Right lobe of liver (tissue), 6 donors: Measurements from ENCODE around the gene DEDD. TPM values are rescaled to one million over a fixed set of nuclear protein-coding genes. Genes with fewer than 3 reads are reported as not detected.

Source experiments
- ATAC-seq, 4 donors: fragments of 200-7000 bp; cut with Tn5 transposase; one replicate each; pipeline ENCODE4 v1.9.1; 2020; ENCODE audit warnings: mild to moderate bottlenecking in 4 of 4, moderate library complexity in 4 of 4
- DNase-seq, 3 donors: peaks; one replicate each; pipeline ENCODE4 v3.0.0-alpha.2; 2020
- H3K27ac ChIP-seq, 3 donors: fragments of 200-600 bp; one replicate each; pipeline ENCODE4 v1.8.0; 2022
- H3K27me3 ChIP-seq, 2 donors: fragments of 200-600 bp; one replicate each; pipeline ENCODE4 v1.8.0; 2022
- H3K36me3 ChIP-seq, 4 donors: fragments of 200-600 bp; sonication (generic) in 1 of 4; one replicate each; pipeline versions ENCODE4 v1.5.1 to v1.8.0; 2017 to 2022; ENCODE audit warnings: control low read depth in 1 of 4
- H3K4me1 ChIP-seq, 4 donors: fragments of 200-600 bp; sonication (generic) in 1 of 4; one replicate each; pipeline versions ENCODE4 v1.5.1 to v1.8.0; 2017 to 2022; ENCODE audit warnings: control low read depth in 1 of 4
- H3K4me3 ChIP-seq, 3 donors: fragments of 200-600 bp; one replicate each; pipeline ENCODE4 v1.8.0; 2022
- H3K9me3 ChIP-seq, 4 donors: fragments of 200-600 bp; sonication (generic) in 1 of 4; one replicate each; pipeline versions ENCODE4 v1.5.1 to v1.8.0; 2017 to 2022; ENCODE audit warnings: control low read depth in 1 of 4
- POLR2A ChIP-seq: fragments of 450-650 bp; IDR thresholded peaks from one replicate; pipeline ENCODE4 v1.6.1; 2017; ENCODE audit warnings: antibody characterized with exemption, mild to moderate bottlenecking
- WGBS: methylation state at CpG from one replicate; pipeline ENCODE4 v1.1.6; 2018; ENCODE audit warnings: low coverage, low lambda C conversion rate; ENCODE audit not compliant: insufficient coverage; ENCODE audit errors: missing lambda C conversion rate; 5-methylcytosine and 5-hydroxymethylcytosine counted together
- intact Hi-C, 2 donors: fragments of 100-400 bp; cut with DNase I; formaldehyde crosslinking; loops; one replicate each; pipeline versions ENCODE4 v1.11.2 to v1.14.1; 2022
- total RNA-seq, 6 experiments: library from RNA; depleted of rRNA in 2 of 6; stranded (reverse); fragments of >200 nt in 2 of 6; fragmentation: NEBNext Ultra II Directional in 3 of 6; extraction: Animal tissue kit (Norgen Biotek cat#: 25700) in 3 of 6; gene quantifications; one replicate each; pipeline versions ENCODE4 v1.1.0 to v1.2.4, GENCODE V29; 2016 to 2023
- TF ChIP-seq, protein P1 (sequence below), 4 donors: fragments of 200-600 bp in 3 of 4; fragments of 450-650 bp in 1 of 4; IDR thresholded peaks; one replicate each; pipeline versions ENCODE4 v1.5.1 to v1.8.0; 2016 to 2022; ENCODE audit warnings: antibody characterized with exemption in 4 of 4, mild to moderate bottlenecking in 2 of 4
- donor health status: DM: no; HTN: yes; CAD: no.
- donor health status: DM: no; HTN: no; CAD: no.
- donor health status: DM: no; HTN: no; CAD: no.
- donor health status: DM: no; HTN: yes; CAD: no.
- donor health status: DM: no; HTN: yes; CAD: no.

The DEDD gene
- total RNA-seq, 6 experiments from 2014 or later, result 13.8 to 22.0 (median 16.6) TPM

DNA sequence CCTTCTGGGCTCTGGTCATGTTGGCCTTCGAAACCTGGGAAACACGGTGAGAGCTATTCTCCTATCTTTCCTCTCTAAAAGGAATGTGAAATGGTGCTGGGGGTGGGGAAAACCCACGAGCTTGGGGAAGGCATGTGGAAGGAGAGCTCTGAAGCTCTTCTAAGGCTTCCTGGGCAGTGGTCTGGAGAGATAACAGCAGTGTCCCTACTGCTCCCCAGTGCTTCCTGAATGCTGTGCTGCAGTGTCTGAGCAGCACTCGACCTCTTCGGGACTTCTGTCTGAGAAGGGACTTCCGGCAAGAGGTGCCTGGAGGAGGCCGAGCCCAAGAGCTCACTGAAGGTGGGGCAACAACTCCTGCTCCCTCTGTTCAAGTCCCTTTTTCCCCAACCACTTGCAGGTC, 29.6 kb upstream of the DEDD start:
- no peak for TF ChIP-seq POLR2A
- TF ChIP-seq, protein P1, sequence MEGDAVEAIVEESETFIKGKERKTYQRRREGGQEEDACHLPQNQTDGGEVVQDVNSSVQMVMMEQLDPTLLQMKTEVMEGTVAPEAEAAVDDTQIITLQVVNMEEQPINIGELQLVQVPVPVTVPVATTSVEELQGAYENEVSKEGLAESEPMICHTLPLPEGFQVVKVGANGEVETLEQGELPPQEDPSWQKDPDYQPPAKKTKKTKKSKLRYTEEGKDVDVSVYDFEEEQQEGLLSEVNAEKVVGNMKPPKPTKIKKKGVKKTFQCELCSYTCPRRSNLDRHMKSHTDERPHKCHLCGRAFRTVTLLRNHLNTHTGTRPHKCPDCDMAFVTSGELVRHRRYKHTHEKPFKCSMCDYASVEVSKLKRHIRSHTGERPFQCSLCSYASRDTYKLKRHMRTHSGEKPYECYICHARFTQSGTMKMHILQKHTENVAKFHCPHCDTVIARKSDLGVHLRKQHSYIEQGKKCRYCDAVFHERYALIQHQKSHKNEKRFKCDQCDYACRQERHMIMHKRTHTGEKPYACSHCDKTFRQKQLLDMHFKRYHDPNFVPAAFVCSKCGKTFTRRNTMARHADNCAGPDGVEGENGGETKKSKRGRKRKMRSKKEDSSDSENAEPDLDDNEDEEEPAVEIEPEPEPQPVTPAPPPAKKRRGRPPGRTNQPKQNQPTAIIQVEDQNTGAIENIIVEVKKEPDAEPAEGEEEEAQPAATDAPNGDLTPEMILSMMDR (IDR thresholded peaks at IDR 0.05), result no peak
- no peak for DNase-seq
- peaks cover 0 to 15% (median 2%) of the 10 kb centered on the region in 4 donors for H3K4me1 ChIP-seq
- WGBS, result 40% methylated on average over 1 of the region's 7 CpGs
- H3K27me3 ChIP-seq, result no peaks in the 10 kb centered on the region
- H3K9me3 ChIP-seq, result no peaks in the 10 kb centered on the region
- no peak for ATAC-seq
- H3K27ac ChIP-seq, result no peak overlapping the region
- intact Hi-C loops, result no loop called here
- no peak overlapping the region for H3K4me3 ChIP-seq
- H3K36me3 ChIP-seq, result peaks cover 0 to 22% (median 0%) of the 10 kb centered on the region in 4 donors

DNA sequence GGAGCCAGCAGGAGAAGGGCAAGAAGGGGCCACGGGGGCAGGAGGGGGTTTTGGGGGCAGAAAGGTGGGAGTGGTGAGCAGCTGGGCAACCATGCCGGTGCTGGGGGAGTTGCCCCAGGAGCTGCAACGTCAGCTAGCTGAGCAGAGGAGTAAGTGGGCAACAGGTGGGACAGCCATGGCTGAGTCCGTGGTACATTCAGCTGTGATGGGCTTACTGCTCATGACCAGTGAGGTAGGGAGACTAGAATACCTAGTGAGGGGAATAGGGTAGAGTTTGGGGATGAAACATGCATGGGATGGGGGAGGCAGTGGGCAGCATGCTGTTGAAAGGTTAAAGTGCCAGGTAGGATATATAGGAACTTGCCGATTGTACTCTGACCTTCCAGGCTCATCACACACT, 29.2 kb upstream of the DEDD start:
- H3K4me1 ChIP-seq, result peaks cover 0 to 15% (median under 1%) of the 10 kb centered on the region in 4 donors
- H3K9me3 ChIP-seq, result no peaks in the 10 kb centered on the region
- DNase-seq, result no peak
- no peaks in the 10 kb centered on the region for H3K27me3 ChIP-seq
- H3K4me3 ChIP-seq, result no peak overlapping the region
- WGBS, result 88% methylated on average over 3 of the region's 5 CpGs
- H3K27ac ChIP-seq, result no peak overlapping the region
- TF ChIP-seq POLR2A, result no peak
- TF ChIP-seq, protein P1 (IDR thresholded peaks at IDR 0.05), result no peak
- intact Hi-C loops, result no loop called here
- peaks cover 0 to 22% (median 0%) of the 10 kb centered on the region in 4 donors for H3K36me3 ChIP-seq
- no peak for ATAC-seq

- Histone ChIP-seq H3K27ac (no peak overlapping the region), H3K27me3 (no peaks in the 10 kb centered on the region), H3K4me3 (no peak overlapping the region), H3K4me1 (peaks cover 0 to 15% (median 0%) of the 10 kb centered on the region in 4 donors), H3K9me3 (no peaks in the 10 kb centered on the region), H3K36me3 (peaks cover 0 to 22% (median 0%) of the 10 kb centered on the region in 4 donors)
- WGBS, result 100% methylated on average over 1 of the region's 22 CpGs
- ATAC-seq (no peak), DNase-seq (no peak)
- intact Hi-C loops, result no loop called here
- no peak for TF ChIP-seq POLR2A
- TF ChIP-seq, protein P1 (IDR thresholded peaks at IDR 0.05), result no peak
Measured at GRCh38 chr1:161160671-161161145, 28.2 kb upstream of the DEDD start.

- intact Hi-C loops, result no loop called here
- whole genome bisulfite sequencing, result 15% methylated on average over 5 of the region's 11 CpGs
- TF ChIP-seq, protein P1 (IDR thresholded peaks at IDR 0.05), result no peak
- no peak for TF ChIP-seq POLR2A
Measured at GRCh38 chr1:161159913-161160243, 27.4 kb upstream of the DEDD start.

More at GRCh38 chr1:161159913-161160243, 27.4 kb upstream of the DEDD start:
- Histone ChIP-seq H3K27me3 (no peaks in the 10 kb centered on the region), H3K27ac (peak overlapping the region; percentile 73 to 85 (median 78)), H3K36me3 (peaks cover 0 to 22% (median 0%) of the 10 kb centered on the region in 4 donors), H3K4me3 (peak overlapping the region; percentile 84 to 93 (median 87)), H3K4me1 (peaks cover 0 to 8% (median 0%) of the 10 kb centered on the region in 4 donors), H3K9me3 (no peaks in the 10 kb centered on the region)
- DNase-seq, result no peak
- ATAC-seq, result no peak
